HEK293T (cell line): ENCODE results near the gene BMPR2.

Experiments
- CTCF ChIA-PET: fragments of 350-600 bp; formaldehyde crosslinking; extraction: SDS; loops from one replicate; lab custom pipeline; 2021; ENCODE audit warnings: antibody characterized with exemption, inconsistent platforms; lab: Yijun Ruan, JAX
- POLR2A ChIA-PET: fragments of 350-600 bp; formaldehyde crosslinking; extraction: SDS; loops from one replicate; lab custom pipeline; 2020; ENCODE audit warnings: antibody characterized with exemption, inconsistent platforms; lab: Yijun Ruan, JAX
- DNase-seq: peaks from one replicate; pipeline ENCODE4 v3.0.0; 2012; ENCODE audit warnings: mixed read lengths; ENCODE audit errors: extremely low spot score
- ARNT ChIP-seq: fragments of 450-650 bp; IDR thresholded peaks from 2 replicates; pipeline ENCODE4 v1.6.1; 2017; ENCODE audit warnings: mild to moderate bottlenecking
- BHLHE40 ChIP-seq: fragments of 450-650 bp; IDR thresholded peaks from 2 replicates; pipeline ENCODE4 v1.6.1; 2016; ENCODE audit warnings: mild to moderate bottlenecking, moderate library complexity, borderline replicate concordance
- CTBP1 ChIP-seq: fragments of 450-650 bp; IDR thresholded peaks from 2 replicates; pipeline ENCODE4 v1.6.1; 2016; ENCODE audit warnings: borderline replicate concordance
- ELF4 ChIP-seq: fragments of 450-650 bp; IDR thresholded peaks from 2 replicates; pipeline ENCODE4 v1.6.1; 2017; ENCODE audit warnings: antibody characterized with exemption
- FOXA1 ChIP-seq: fragments of 450-650 bp; IDR thresholded peaks from 2 replicates; pipeline ENCODE4 v1.6.1; 2016; ENCODE audit warnings: mild to moderate bottlenecking
- FOXK2 ChIP-seq: fragments of 450-650 bp; IDR thresholded peaks from 2 replicates; pipeline ENCODE4 v1.6.1; 2016; ENCODE audit warnings: mild to moderate bottlenecking
- FOXM1 ChIP-seq: fragments of 450-650 bp; IDR thresholded peaks from 2 replicates; pipeline ENCODE4 v1.6.1; 2017; ENCODE audit warnings: mild to moderate bottlenecking, borderline replicate concordance
- HDGF ChIP-seq: fragments of 450-650 bp; IDR thresholded peaks from 2 replicates; pipeline ENCODE4 v1.6.1; 2017; ENCODE audit warnings: antibody characterized with exemption, borderline replicate concordance
- L3MBTL2 ChIP-seq: fragments of 450-650 bp; conservative IDR thresholded peaks from 2 replicates; pipeline ENCODE4 v1.6.1; 2016; ENCODE audit warnings: mild to moderate bottlenecking
- LEF1 ChIP-seq: fragments of 450-650 bp; IDR thresholded peaks from 2 replicates; pipeline ENCODE4 v1.6.1; 2017; ENCODE audit warnings: mild to moderate bottlenecking, borderline replicate concordance
- NFRKB ChIP-seq: fragments of 450-650 bp; IDR thresholded peaks from 2 replicates; pipeline ENCODE4 v1.6.1; 2016; ENCODE audit warnings: mild to moderate bottlenecking, moderate library complexity
- SP1 ChIP-seq: fragments of 450-650 bp; IDR thresholded peaks from 2 replicates; pipeline ENCODE4 v1.6.1; 2017
- SUZ12 ChIP-seq: fragments of 450-650 bp; IDR thresholded peaks from 2 replicates; pipeline ENCODE4 v1.6.1; 2016; ENCODE audit warnings: mild to moderate bottlenecking
- TARDBP ChIP-seq: fragments of 450-650 bp; IDR thresholded peaks from 2 replicates; pipeline ENCODE4 v1.6.1; 2016
- ZNF384 ChIP-seq: fragments of 450-650 bp; IDR thresholded peaks from 2 replicates; pipeline ENCODE4 v1.6.1; 2016
- TF ChIP-seq, protein P1 (sequence below): fragments of 450-650 bp; IDR thresholded peaks from 2 replicates; pipeline ENCODE4 v1.6.1; 2016

Gene BMPR2

DNA sequence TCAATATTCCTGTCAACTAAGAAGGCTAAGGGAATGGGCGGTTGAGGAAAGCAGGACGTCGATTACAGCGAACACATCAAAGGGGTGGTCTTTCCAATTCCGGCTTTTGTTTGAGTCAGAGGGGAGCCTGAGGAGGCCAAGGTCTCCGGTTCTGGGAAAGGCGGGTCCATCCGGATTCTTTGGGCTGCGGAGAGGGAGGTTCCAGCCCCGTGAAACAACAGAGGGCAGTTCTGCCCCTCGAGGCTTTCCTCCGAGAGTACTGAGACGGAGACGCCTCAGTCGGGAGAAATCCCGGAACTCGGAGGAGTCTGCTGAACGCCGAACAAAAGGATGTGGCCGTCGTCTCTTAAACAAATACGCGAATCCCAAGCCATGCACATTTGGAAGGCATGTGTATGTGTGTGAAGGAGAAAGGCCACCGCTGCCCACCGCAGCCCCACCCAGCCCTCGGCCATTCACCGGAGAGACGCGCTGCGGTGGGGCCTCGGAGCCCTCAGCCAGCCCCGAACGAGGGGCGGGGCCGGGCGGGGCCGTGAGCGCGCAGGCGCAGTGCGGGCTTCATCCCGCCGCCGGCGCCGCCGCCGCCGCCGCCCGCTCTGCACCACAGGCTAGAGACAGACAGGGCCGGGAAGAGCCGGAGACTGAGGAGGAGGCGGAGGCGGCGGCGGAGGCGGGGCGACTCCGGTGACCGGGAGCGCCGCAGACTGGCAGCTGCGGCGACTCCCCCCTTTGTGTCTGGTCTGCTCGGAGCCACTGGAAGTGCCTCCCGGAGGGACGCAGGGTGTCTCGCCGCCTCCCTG is at the start of gene BMPR2:
Gene BMPR2, plus strand, starts transcription at position 719 of the 800 bp plus-strand sequence. CDS start 1,148 bp downstream, outside the sequence.
- TF ChIP-seq ELF4 (no peak), BHLHE40 (no peak), FOXM1 (no peak), TARDBP (no peak), ZNF384 (no peak), L3MBTL2 (peak; percentile 54), CTBP1 (no peak)
- TF ChIP-seq, protein P1, sequence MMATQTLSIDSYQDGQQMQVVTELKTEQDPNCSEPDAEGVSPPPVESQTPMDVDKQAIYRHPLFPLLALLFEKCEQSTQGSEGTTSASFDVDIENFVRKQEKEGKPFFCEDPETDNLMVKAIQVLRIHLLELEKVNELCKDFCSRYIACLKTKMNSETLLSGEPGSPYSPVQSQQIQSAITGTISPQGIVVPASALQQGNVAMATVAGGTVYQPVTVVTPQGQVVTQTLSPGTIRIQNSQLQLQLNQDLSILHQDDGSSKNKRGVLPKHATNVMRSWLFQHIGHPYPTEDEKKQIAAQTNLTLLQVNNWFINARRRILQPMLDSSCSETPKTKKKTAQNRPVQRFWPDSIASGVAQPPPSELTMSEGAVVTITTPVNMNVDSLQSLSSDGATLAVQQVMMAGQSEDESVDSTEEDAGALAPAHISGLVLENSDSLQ, result peak; percentile 55
- peak; percentile 85 for DNase-seq
- ChIA-PET POLR2A (no interaction called here), CTCF (no interaction called here)

DNA sequence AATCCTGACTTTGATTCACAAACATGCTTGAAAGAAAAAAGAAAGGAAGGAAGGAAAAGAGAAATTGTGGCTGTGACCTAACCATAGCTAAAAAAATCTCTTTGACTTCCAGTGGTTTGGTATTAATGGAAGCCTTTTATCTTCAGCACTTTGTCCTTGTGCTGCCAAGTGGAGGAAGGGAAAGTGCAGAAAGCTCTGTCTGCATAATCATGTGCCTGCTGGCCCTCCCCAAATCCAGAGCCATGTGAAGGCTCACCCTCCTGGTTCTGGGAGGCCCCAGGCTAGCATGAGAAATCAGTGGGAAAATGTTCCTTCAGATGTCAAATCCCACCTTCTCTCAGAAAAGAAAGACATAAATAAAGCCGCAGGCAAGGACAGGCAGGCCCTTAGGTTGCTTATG is 48.3 kb upstream of the BMPR2 start:
- CTCF ChIA-PET, result no interaction called here
- POLR2A ChIA-PET, result no interaction called here
- no peak for DNase-seq
- TF ChIP-seq LEF1 (no peak), CTBP1 (no peak), BHLHE40 (no peak)
- TF ChIP-seq, protein P1, result no peak

DNA sequence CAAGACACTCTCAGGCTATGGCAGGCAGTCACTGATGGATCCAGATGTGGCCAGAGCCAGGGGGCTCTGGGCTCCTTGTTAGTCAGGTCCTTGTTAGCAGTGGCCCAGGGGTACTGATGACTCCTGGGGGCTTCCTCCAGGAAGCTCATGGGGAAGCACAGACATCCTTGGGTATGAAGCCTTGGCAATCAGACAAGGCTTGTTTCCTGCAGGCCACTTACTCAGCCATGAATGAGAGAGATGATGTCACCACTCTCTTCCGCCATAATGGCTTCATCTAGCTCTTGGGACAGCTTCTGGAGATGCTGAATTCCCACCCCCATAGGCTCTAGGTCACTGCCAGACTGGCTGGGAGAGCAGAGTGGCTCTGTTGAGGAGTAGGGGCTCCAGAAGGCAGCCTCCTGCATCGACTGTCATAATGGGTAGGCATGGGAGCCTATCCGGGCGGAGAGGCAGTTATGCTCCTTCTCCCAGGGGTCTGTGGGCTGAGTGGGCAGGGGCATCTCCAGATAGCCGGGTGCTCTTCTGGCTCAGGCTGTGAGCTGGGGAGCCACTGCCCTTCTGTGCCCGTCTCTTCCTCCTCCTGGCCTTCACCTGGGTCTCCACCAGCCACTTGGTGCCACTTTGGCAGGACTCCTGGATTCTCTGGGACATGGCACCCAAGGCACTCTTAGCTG is 40.2 kb upstream of the BMPR2 start:
- ChIA-PET POLR2A (no interaction called here), CTCF (no interaction called here)
- DNase-seq, result no peak
- TF ChIP-seq ARNT (no peak), FOXK2 (no peak), NFRKB (no peak), BHLHE40 (no peak), TARDBP (no peak), L3MBTL2 (no peak), SP1 (no peak)
- TF ChIP-seq, protein P1, result no peak

DNA sequence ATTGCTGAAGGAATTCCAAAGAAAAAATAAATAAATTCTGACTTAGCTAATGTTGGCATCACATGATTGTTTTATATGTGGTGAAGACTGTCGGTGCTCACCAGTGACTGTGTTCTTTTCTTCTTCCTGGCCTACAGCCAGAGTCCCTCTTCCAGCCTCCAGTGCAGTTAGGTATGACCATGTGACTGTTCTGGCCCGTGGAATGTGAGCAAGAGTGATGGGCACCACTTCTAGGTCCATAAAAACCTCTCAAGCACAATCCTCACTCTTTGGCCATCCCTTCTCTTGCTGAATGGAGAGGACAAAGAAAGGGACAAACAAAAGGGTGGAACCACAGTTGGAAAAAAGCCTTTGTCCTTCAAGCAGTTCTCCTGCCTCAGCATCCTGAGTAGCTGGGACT is 39.0 kb upstream of the BMPR2 start:
- no peak for TF ChIP-seq ARNT
- TF ChIP-seq, protein P1, result no peak
- TF ChIP-seq CTBP1, result no peak
- TF ChIP-seq HDGF, result no peak
- no peak for TF ChIP-seq L3MBTL2
- TF ChIP-seq FOXA1, result no peak
- no peak for TF ChIP-seq FOXM1
- TF ChIP-seq ZNF384, result no peak
- TF ChIP-seq BHLHE40, result no peak
- no peak for TF ChIP-seq FOXK2
- TF ChIP-seq NFRKB, result no peak
- TF ChIP-seq ELF4, result no peak
- TF ChIP-seq SP1, result no peak
- no peak for TF ChIP-seq LEF1
- no peak for TF ChIP-seq TARDBP
- no peak for TF ChIP-seq SUZ12
- ChIA-PET POLR2A (no interaction called here), CTCF (interaction anchor here (0.9 kb wide), 1 partner anchor 30 kb away, joined by 3 read pairs; no protein-coding TSS in a partner anchor)
- no peak for DNase-seq

DNA sequence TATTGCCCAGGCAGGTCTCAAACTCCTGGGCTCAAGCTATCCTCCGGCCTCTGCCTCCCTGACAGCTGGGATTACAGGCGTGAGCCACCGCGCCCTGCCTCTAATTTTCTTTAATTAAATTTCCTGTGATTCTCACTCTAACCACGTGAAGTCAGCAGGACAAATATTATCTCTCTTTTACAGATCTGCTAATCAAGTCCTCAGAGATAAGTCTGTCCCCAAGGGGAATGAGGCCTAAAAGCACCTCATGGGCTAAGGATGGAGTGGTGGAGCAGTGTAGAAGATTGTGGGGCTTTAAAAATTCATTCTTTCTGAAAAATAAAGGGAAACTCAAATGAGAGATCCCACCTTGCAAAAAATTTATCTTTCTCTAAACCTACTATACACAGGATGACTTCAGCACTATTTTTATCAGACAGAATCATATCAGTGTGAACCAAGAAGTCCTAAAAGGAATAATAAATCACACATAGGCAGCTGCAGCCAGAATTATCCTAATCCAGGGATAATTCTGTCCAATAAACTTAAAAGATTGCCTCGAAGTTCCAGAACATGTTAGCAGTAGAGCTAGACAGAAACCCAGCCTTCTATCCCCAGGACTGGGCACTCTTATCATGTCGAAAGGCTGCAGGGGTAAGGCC is 38.3 kb upstream of the BMPR2 start:
- ChIA-PET POLR2A (no interaction called here), CTCF (interaction anchor here (0.6 to 0.9 kb wide), 2 partner anchors 26 to 30 kb away, joined by 3 read pairs; no protein-coding TSS in a partner anchor)
- no peak for DNase-seq
- no peak for TF ChIP-seq FOXM1
- no peak for TF ChIP-seq CTBP1
- TF ChIP-seq, protein P1, result peak; percentile 38; the same call in 1 of the 2 replicates
